HepG2 (cell line): ENCODE results near the gene MED22.

Experiments used
- FOXJ3 ChIP-seq: sonication (generic); formaldehyde crosslinking; IDR thresholded peaks from 2 replicates; pipeline ENCODE4 v1.4.0; 2020; ENCODE audit warnings: missing genetic modification reagents, mild to moderate bottlenecking, borderline replicate concordance
- NKX3-1 ChIP-seq: sonication (generic); formaldehyde crosslinking; IDR thresholded peaks from 2 replicates; pipeline ENCODE4 v1.5.0; 2020; ENCODE audit warnings: missing genetic modification reagents
- SMAD9 ChIP-seq: sonication (generic); formaldehyde crosslinking; IDR thresholded peaks from 2 replicates; pipeline ENCODE4 v1.5.1; 2020; ENCODE audit warnings: mild to moderate bottlenecking, missing genetic modification reagents
- SRF ChIP-seq: IDR thresholded peaks from 2 replicates; pipeline ENCODE4 v1.6.1; 2011; ENCODE audit warnings: mild to moderate bottlenecking, low read depth, low read length, moderate library complexity
- YY1 ChIP-seq: IDR thresholded peaks from 2 replicates; pipeline ENCODE4 v1.6.1; 2011; ENCODE audit warnings: low read length, low read depth, moderate library complexity, mild to moderate bottlenecking; ENCODE audit not compliant: insufficient read depth, insufficient replicate concordance
- ZNF274 ChIP-seq: sonication (generic); formaldehyde crosslinking; IDR thresholded peaks from 2 replicates; pipeline ENCODE4 v1.5.1; 2020; ENCODE audit warnings: mild to moderate bottlenecking, missing genetic modification reagents
- ZNF354B ChIP-seq: sonication (generic); formaldehyde crosslinking; IDR thresholded peaks from 2 replicates; pipeline ENCODE4 v1.8.0; 2022; ENCODE audit warnings: mild to moderate bottlenecking, missing genetic modification reagents

DNA sequence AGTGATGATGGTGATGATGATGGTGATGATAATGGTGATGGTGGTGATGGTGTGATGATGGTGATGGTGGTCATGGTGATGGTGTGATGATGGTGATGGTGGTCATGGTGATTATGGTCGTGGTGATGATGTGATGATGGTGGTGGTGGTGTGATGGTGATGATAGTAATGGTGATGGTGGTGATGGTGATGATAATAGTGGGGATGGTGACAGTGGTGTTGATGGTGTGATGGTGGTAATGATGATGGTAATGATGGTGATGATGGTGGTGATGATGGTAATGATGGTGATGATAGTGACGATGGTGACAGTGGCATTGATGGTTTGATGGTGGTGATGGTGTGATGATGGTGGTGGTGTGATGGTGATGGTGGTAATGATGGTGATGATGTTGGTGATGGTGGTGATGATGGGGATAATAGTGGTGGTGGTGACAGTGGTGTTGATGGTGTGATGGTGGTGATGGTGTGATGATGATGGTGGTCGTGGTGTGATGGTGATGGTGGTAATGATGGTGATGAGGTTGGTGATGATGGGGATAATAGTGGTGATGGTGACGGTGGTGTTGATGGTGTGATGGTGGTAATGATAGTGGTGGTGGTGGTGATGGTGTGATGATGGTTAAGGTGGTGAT is 34.7 kb upstream of the MED22 start:
- TF ChIP-seq SMAD9 (CRISPR knock-in tag) (no peak), ZNF274 (CRISPR knock-in tag) (no peak), NKX3-1 (no peak), YY1 (no peak), FOXJ3 (CRISPR knock-in tag) (no peak), SRF (no peak), ZNF354B (CRISPR knock-in tag) (no peak)
